ENCODE results near the gene NPLOC4. TPM values are rescaled to one million over a fixed set of nuclear protein-coding genes. Genes with fewer than 3 reads are reported as not detected.

NPLOC4 gene
- polyA plus RNA-seq, 1 of the 3 experiments (the other 2 are of a cell fraction) = 88.6 TPM

DNA sequence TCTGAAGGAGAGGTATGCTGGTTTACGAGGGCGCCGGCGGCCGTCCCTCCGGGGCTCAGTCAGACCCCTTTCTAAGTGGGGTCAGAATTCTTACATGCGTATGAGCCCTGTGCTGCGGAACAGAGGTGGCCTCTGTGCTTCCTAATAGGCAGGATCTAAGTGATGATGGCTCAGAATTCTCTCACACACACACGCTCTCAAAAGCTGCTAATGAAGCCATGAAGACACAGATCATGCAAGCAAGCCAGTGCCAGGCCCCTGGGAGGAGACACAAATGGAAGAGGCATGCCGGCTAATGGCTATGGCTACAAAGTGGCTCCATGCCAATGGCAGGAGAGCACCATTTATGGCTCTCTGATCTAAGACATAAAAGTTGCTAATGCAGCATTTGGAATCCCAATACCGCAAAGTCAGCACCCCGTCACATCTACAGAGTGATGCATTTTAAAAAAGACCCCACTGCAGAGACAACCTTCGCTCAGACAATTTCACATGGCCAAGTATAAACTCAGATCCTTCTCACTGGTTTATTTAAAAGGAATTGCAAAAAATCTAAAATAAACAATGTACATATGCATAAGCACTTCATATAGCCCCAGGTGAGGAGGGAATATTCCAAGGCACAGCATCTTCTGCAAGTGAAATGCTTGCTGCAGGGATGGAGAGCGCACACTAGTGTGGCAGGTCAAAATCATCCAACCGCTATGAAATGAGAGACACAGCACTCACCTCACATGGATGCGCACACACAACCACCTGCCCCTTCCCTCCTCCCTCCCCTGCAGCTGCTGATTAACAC is 24.5 kb downstream of the NPLOC4 start:
- WGBS (ENCODE audit: low lambda C conversion rate) = 92% methylated on average over 16 of the region's 16 CpGs
- CTCF ChIA-PET = interaction anchor here (1.1 to 2.8 kb wide), 2 partner anchors 11 to 60 kb away, joined by 3 to 22 read pairs; partner anchors contain the start of gene FAAP100
- H3K9ac ChIP-seq = no peak overlapping the region
- no peak for DNase-seq
- no peak for TF ChIP-seq ELF1 (IDR thresholded peaks at IDR 0.05)
- TF ChIP-seq NFIC (IDR thresholded peaks at IDR 0.05; ENCODE audit: borderline replicate concordance) = no peak
- no peaks in the 10 kb centered on the region for H3K27me3 ChIP-seq (ENCODE audit: insufficient read depth)
- H3K9me3 ChIP-seq = no peaks in the 10 kb centered on the region
- H3K27ac ChIP-seq (ENCODE audit: low read depth in 2 of 2, low read length in 1 of 2) = no peak overlapping the region
- H3F3A ChIP-seq (replicated peaks; ENCODE audit: insufficient read depth) = peaks cover 14% of the 10 kb centered on the region
- POLR2A ChIA-PET = interaction anchor here (0.6 kb wide), 1 partner anchor 181 kb away, joined by 3 read pairs; no protein-coding TSS in a partner anchor
- peaks cover 100% of the 10 kb centered on the region for H3K79me2 ChIP-seq (ENCODE audit: insufficient read depth)
- H3K36me3 ChIP-seq (replicated peaks in 1 of 2; ENCODE audit: control insufficient read depth in 1 of 2, insufficient read depth in 2 of 2, low read length in 1 of 2) = peaks cover 58 to 68% of the 10 kb centered on the region in 2 experiments
- no peaks in the 10 kb centered on the region for H3K4me1 ChIP-seq (ENCODE audit: control insufficient read depth in 1 of 2, insufficient read depth in 2 of 2, low read depth in 1 of 2, low read length in 1 of 2)
- no peak overlapping the region for H2AFZ ChIP-seq (ENCODE audit: low read depth)
- H3K4me2 ChIP-seq = no peak overlapping the region
- H3K4me3 ChIP-seq (ENCODE audit: low read depth in 2 of 2, low read length in 1 of 2) = no peak overlapping the region
- H3K9me2 ChIP-seq = no peaks in the 10 kb centered on the region
- H4K20me1 ChIP-seq (ENCODE audit: insufficient read depth) = peaks cover 79% of the 10 kb centered on the region

DNA sequence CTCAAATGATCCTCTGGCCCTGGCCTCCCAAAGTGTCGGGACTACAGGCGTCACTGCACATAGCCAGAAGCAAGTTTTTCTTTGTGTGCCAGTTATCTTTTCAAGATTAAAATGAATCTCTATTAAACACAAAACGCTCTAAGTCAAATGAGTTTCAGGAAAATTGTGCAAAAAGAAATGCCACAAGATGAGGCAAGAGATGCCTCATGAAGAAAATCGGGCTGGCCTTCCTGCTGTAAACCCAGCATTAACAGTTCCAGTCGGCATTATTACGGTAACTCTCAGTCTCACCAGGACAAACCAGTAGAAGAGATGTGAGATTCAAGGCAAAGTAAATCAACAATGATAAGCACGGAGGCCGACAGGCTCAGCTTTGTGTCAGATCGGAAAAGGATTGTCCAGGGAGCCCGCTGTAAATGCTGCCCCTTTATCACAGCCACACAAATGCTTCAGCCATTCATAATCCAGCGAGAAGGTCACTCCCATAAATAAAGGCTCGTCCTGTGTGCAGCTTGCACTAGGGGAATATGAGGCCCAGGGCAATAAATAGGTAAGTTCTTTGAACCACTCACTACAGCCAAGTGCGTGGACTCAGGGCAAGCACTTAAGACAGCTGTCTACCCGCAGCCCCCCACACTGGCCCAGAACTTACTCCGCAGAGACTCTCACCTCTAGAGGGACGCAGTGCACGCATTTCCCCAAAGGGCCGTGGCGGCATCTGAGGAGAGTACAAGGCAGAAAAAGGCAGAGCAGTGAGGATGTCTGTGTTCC is 27.2 kb downstream of the NPLOC4 start:
- Histone ChIP-seq H3K36me3 (replicated peaks in 1 of 2; ENCODE audit: control insufficient read depth in 1 of 2, insufficient read depth in 2 of 2, low read length in 1 of 2) (peaks cover 61 to 69% of the 10 kb centered on the region in 2 experiments), H3K27me3 (ENCODE audit: insufficient read depth) (no peaks in the 10 kb centered on the region), H3K27ac (ENCODE audit: low read depth in 2 of 2, low read length in 1 of 2) (no peak overlapping the region), H4K20me1 (ENCODE audit: insufficient read depth) (peaks cover 69% of the 10 kb centered on the region), H3K4me2 (no peak overlapping the region), H3K9ac (no peak overlapping the region), H3K4me3 (ENCODE audit: low read depth in 2 of 2, low read length in 1 of 2) (no peak overlapping the region), H3K9me3 (no peaks in the 10 kb centered on the region), H3F3A (replicated peaks; ENCODE audit: insufficient read depth) (peaks cover 19% of the 10 kb centered on the region), H3K79me2 (ENCODE audit: insufficient read depth) (peaks cover 97% of the 10 kb centered on the region), H2AFZ (ENCODE audit: low read depth) (no peak overlapping the region), H3K9me2 (no peaks in the 10 kb centered on the region), H3K4me1 (ENCODE audit: control insufficient read depth in 1 of 2, insufficient read depth in 2 of 2, low read depth in 1 of 2, low read length in 1 of 2) (no peaks in the 10 kb centered on the region)
- CTCF ChIA-PET = interaction anchor here (0.7 to 2.0 kb wide), 3 partner anchors 9 to 357 kb away, joined by 3 to 9 read pairs (median 3); no protein-coding TSS in a partner anchor
- DNase-seq = no peak
- TF ChIP-seq SMC3 (IDR thresholded peaks at IDR 0.05; ENCODE audit: low read depth, low read length) (no peak), TAF1 (IDR thresholded peaks at IDR 0.05; ENCODE audit: borderline replicate concordance, low read depth, low read length) (no peak), TCF12 (IDR thresholded peaks at IDR 0.05) (no peak)
- TF ChIP-seq, protein P1, sequence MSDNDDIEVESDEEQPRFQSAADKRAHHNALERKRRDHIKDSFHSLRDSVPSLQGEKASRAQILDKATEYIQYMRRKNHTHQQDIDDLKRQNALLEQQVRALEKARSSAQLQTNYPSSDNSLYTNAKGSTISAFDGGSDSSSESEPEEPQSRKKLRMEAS (IDR thresholded peaks at IDR 0.05; ENCODE audit: low read depth) = no peak
- WGBS (ENCODE audit: low lambda C conversion rate) = 96% methylated on average over 17 of the region's 19 CpGs
- POLR2A ChIA-PET = no interaction called here

DNA sequence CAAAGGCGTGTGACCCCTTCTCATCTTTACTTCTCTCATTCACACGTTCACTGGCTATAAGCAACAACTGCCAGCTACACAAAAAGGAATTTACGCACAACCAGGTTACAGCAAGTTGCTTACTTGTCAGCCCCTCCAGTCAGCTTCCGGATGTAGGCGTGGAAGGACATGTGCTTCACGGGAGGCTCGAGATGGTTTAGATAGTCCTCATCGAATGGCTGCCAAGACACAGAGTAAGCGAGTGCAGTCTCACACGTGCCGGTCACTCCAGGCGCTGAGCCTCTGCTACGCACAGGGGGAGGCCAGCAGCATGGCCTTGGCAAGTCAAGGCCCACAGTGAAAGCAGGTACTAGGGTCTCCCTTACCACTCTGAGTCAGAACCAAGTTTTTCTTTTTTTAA is 28.3 kb downstream of the NPLOC4 start:
- H3K4me1 ChIP-seq (ENCODE audit: control insufficient read depth in 1 of 2, insufficient read depth in 2 of 2, low read depth in 1 of 2, low read length in 1 of 2) = no peaks in the 10 kb centered on the region
- no peak for DNase-seq
- POLR2A ChIA-PET = no interaction called here
- WGBS (ENCODE audit: low lambda C conversion rate) = 98% methylated on average over 13 of the region's 13 CpGs
- no peaks in the 10 kb centered on the region for H3K9me2 ChIP-seq
- CTCF ChIA-PET = interaction anchor here (0.7 to 2.2 kb wide), 6 partner anchors 8 to 356 kb away, joined by 3 to 9 read pairs (median 4); no protein-coding TSS in a partner anchor
- H2AFZ ChIP-seq (ENCODE audit: low read depth) = no peak overlapping the region
- peaks cover 30% of the 10 kb centered on the region for H3F3A ChIP-seq (replicated peaks; ENCODE audit: insufficient read depth)
- H3K36me3 ChIP-seq (replicated peaks in 1 of 2; ENCODE audit: control insufficient read depth in 1 of 2, insufficient read depth in 2 of 2, low read length in 1 of 2) = peaks cover 65 to 76% of the 10 kb centered on the region in 2 experiments
- H3K9ac ChIP-seq = no peak overlapping the region
- no peak overlapping the region for H3K27ac ChIP-seq (ENCODE audit: low read depth in 2 of 2, low read length in 1 of 2)
- H3K27me3 ChIP-seq (ENCODE audit: insufficient read depth) = no peaks in the 10 kb centered on the region
- H3K79me2 ChIP-seq (ENCODE audit: insufficient read depth) = peaks cover 97% of the 10 kb centered on the region
- no peak overlapping the region for H3K4me3 ChIP-seq (ENCODE audit: low read depth in 2 of 2, low read length in 1 of 2)
- TF ChIP-seq RCOR1 (IDR thresholded peaks at IDR 0.05; ENCODE audit: low read length) (no peak), RAD21 (IDR thresholded peaks at IDR 0.05; ENCODE audit: low read length) (no peak), RXRA (IDR thresholded peaks at IDR 0.05; ENCODE audit: borderline replicate concordance, low read depth) (no peak), MXI1 (IDR thresholded peaks at IDR 0.05; ENCODE audit: low read depth, low read length) (no peak), SMC3 (IDR thresholded peaks at IDR 0.05; ENCODE audit: low read depth, low read length) (no peak), POLR2AphosphoS5 (IDR thresholded peaks at IDR 0.05; ENCODE audit: low read depth, low read length) (no peak), NRF1 (IDR thresholded peaks at IDR 0.05; ENCODE audit: low read depth, low read length) (no peak), TCF12 (IDR thresholded peaks at IDR 0.05) (no peak)
- TF ChIP-seq, protein P2, sequence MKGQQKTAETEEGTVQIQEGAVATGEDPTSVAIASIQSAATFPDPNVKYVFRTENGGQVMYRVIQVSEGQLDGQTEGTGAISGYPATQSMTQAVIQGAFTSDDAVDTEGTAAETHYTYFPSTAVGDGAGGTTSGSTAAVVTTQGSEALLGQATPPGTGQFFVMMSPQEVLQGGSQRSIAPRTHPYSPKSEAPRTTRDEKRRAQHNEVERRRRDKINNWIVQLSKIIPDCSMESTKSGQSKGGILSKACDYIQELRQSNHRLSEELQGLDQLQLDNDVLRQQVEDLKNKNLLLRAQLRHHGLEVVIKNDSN (IDR thresholded peaks at IDR 0.05; ENCODE audit: borderline replicate concordance, low read depth) = no peak
- TF ChIP-seq, protein P1 (IDR thresholded peaks at IDR 0.05; ENCODE audit: low read depth) = no peak
- TF ChIP-seq, protein P3, sequence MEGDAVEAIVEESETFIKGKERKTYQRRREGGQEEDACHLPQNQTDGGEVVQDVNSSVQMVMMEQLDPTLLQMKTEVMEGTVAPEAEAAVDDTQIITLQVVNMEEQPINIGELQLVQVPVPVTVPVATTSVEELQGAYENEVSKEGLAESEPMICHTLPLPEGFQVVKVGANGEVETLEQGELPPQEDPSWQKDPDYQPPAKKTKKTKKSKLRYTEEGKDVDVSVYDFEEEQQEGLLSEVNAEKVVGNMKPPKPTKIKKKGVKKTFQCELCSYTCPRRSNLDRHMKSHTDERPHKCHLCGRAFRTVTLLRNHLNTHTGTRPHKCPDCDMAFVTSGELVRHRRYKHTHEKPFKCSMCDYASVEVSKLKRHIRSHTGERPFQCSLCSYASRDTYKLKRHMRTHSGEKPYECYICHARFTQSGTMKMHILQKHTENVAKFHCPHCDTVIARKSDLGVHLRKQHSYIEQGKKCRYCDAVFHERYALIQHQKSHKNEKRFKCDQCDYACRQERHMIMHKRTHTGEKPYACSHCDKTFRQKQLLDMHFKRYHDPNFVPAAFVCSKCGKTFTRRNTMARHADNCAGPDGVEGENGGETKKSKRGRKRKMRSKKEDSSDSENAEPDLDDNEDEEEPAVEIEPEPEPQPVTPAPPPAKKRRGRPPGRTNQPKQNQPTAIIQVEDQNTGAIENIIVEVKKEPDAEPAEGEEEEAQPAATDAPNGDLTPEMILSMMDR (IDR thresholded peaks at IDR 0.05) = no peak
- no peaks in the 10 kb centered on the region for H3K9me3 ChIP-seq
- peaks cover 58% of the 10 kb centered on the region for H4K20me1 ChIP-seq (ENCODE audit: insufficient read depth)
- H3K4me2 ChIP-seq = no peak overlapping the region

Data from SK-N-SH (cell line).